ENCODE measurements around the gene BTNL8.

Gene BTNL8

GRCh38 chr5:180970336-180970735 is 71.4 kb downstream of the BTNL8 start:
- no peak for DNase-seq (ENCODE audit: low read depth)

- DNase-seq (ENCODE audit: low read depth) = no peak
Measured at GRCh38 chr5:180970875-180971274, 71.9 kb downstream of the BTNL8 start.

GRCh38 chr5:180974612-180975315 is 75.8 kb downstream of the BTNL8 start:
- no peak for DNase-seq (ENCODE audit: low read depth)

- DNase-seq (ENCODE audit: low read depth) = no peak
Measured at GRCh38 chr5:180975338-180975737, 76.4 kb downstream of the BTNL8 start.

GRCh38 chr5:180976518-180976917 is 77.6 kb downstream of the BTNL8 start:
- DNase-seq (ENCODE audit: low read depth) = no peak

GRCh38 chr5:180977852-180978251 is 78.9 kb downstream of the BTNL8 start:
- no peak for DNase-seq (ENCODE audit: low read depth)

GRCh38 chr5:180982008-180982741 is 83.2 kb downstream of the BTNL8 start:
- no peak for DNase-seq (ENCODE audit: low read depth)

GRCh38 chr5:180988016-180988415 is 89.1 kb downstream of the BTNL8 start:
- DNase-seq (ENCODE audit: low read depth) = no peak

GRCh38 chr5:180988592-180988991 is 89.6 kb downstream of the BTNL8 start, which contains the start of gene BTNL3:
BTNL3 (plus strand) TSS chr5:180988846; CDS start chr5:180989029, 183 bp downstream.
- DNase-seq (ENCODE audit: low read depth) = no peak

- no peak for DNase-seq (ENCODE audit: low read depth)
Measured at GRCh38 chr5:180990086-180990881, 91.3 kb downstream of the BTNL8 start.

GRCh38 chr5:180990882-180991242 is 91.9 kb downstream of the BTNL8 start:
- DNase-seq (ENCODE audit: low read depth) = no peak
